NT2/D1 (cell line): ENCODE data around the gene DAZ2.
"Not testable (repeated sequence)": the region's sequence is repeated elsewhere in the genome, so short reads cannot be mapped to it uniquely, and the experiment has no call there.

ENCODE experiments used
- DNase-seq: peaks from one replicate; pipeline ENCODE4 v3.0.0-alpha.2; 2011; ENCODE audit warnings: low read depth, low spot score
- H3K27me3 ChIP-seq: 2 replicates; pipeline ENCODE4 v1.6.0; 2011; ENCODE audit warnings: mild to moderate bottlenecking; ENCODE audit not compliant: insufficient read length, insufficient read depth
- H3K36me3 ChIP-seq: 2 replicates; pipeline ENCODE4 v1.6.1; 2011; ENCODE audit warnings: mild to moderate bottlenecking, low read length, mixed read lengths; ENCODE audit not compliant: insufficient read depth, insufficient read length
- H3K4me1 ChIP-seq: 2 replicates; pipeline ENCODE4 v1.5.1; 2011; ENCODE audit not compliant: insufficient read depth, insufficient read length
- H3K4me3 ChIP-seq: 2 replicates; pipeline ENCODE4 v1.5.1; 2011; ENCODE audit warnings: low read depth; ENCODE audit not compliant: insufficient read length
- H3K9ac ChIP-seq: 2 replicates; pipeline ENCODE4 v1.6.0; 2011; ENCODE audit warnings: low read depth; ENCODE audit not compliant: insufficient read length
- H3K9me3 ChIP-seq: 2 replicates; pipeline ENCODE4 v1.5.1; 2011; ENCODE audit warnings: mild to moderate bottlenecking, low read length; ENCODE audit not compliant: insufficient read depth

Gene DAZ2

GRCh38 chrY:23219233-23219632 is at the start of gene DAZ2:
TSS of gene DAZ2 (plus strand) at chrY:23219533. CDS start at chrY:23219741, 208 bp downstream.
- not testable (repeated sequence) for H3K9me3 ChIP-seq, H3K27me3 ChIP-seq, DNase-seq, H3K9ac ChIP-seq, H3K4me1 ChIP-seq, H3K36me3 ChIP-seq, H3K4me3 ChIP-seq

GRCh38 chrY:23198908-23199307 is 20.4 kb upstream of the DAZ2 start, which contains the start of gene DAZ1:
TSS of gene DAZ1 (minus strand) at chrY:23199008. CDS start at chrY:23198800, 208 bp downstream.
- H3K4me3 ChIP-seq, H3K36me3 ChIP-seq, DNase-seq, H3K9ac ChIP-seq, H3K4me1 ChIP-seq, H3K27me3 ChIP-seq, H3K9me3 ChIP-seq: not testable (repeated sequence)

- H3K27me3 ChIP-seq, H3K9me3 ChIP-seq, H3K4me1 ChIP-seq, DNase-seq, H3K9ac ChIP-seq, H3K36me3 ChIP-seq, H3K4me3 ChIP-seq: not testable (repeated sequence)
Observed at GRCh38 chrY:23207455-23207854, 11.9 kb upstream of the DAZ2 start.

- not testable (repeated sequence) for H3K4me1 ChIP-seq
Observed at GRCh38 chrY:23209802-23210495, 9.4 kb upstream of the DAZ2 start.

GRCh38 chrY:23210681-23211080 is 8.7 kb upstream of the DAZ2 start:
- H3K4me1 ChIP-seq, H3K27me3 ChIP-seq, H3K36me3 ChIP-seq, H3K9ac ChIP-seq, DNase-seq, H3K9me3 ChIP-seq, H3K4me3 ChIP-seq: not testable (repeated sequence)

More at GRCh38 chrY:23209802-23210495, 9.4 kb upstream of the DAZ2 start:
- H3K9ac ChIP-seq, H3K27me3 ChIP-seq, H3K36me3 ChIP-seq, H3K9me3 ChIP-seq, DNase-seq, H3K4me3 ChIP-seq: not testable (repeated sequence)
